Parathyroid adenoma (tissue), 2 donors: ENCODE measurements around the gene ANKRD23.

ENCODE experiments used
- H2AFZ ChIP-seq: fragments of 300-600 bp; sonication (generic); one replicate; pipeline ENCODE4 v1.7.0; 2017; ENCODE audit warnings: antibody characterized with exemption, mild to moderate bottlenecking
- H3K27ac ChIP-seq: fragments of 300-600 bp; sonication (generic); one replicate; pipeline ENCODE4 v1.7.0; 2017
- H3K27me3 ChIP-seq: fragments of 300-600 bp; sonication (generic); one replicate; pipeline ENCODE4 v1.7.0; 2017; ENCODE audit warnings: low read length; ENCODE audit not compliant: control insufficient read depth, insufficient read depth
- H3K36me3 ChIP-seq: fragments of 300-600 bp; sonication (generic); one replicate; pipeline ENCODE4 v1.7.0; 2017; ENCODE audit warnings: low read length; ENCODE audit not compliant: control insufficient read depth, insufficient read depth
- H3K4me1 ChIP-seq: fragments of 300-600 bp; sonication (generic); one replicate; pipeline ENCODE4 v1.7.0; 2017; ENCODE audit warnings: control low read depth
- H3K4me2 ChIP-seq: fragments of 300-600 bp; sonication (generic); one replicate; pipeline ENCODE4 v1.7.0; 2017; ENCODE audit warnings: low read length
- H3K4me3 ChIP-seq: fragments of 300-600 bp; sonication (generic); one replicate; pipeline ENCODE4 v1.7.0; 2017; ENCODE audit warnings: low read depth, low read length
- H3K79me2 ChIP-seq: fragments of 300-600 bp; sonication (generic); one replicate; pipeline ENCODE4 v1.7.0; 2017; ENCODE audit warnings: control low read depth
- H3K9ac ChIP-seq: fragments of 300-600 bp; sonication (generic); one replicate; pipeline ENCODE4 v1.7.0; 2017; ENCODE audit warnings: mild to moderate bottlenecking
- H3K9me3 ChIP-seq: fragments of 300-600 bp; sonication (generic); one replicate; pipeline ENCODE4 v1.7.0; 2017; ENCODE audit warnings: low read length; ENCODE audit not compliant: control insufficient read depth
- CTCF ChIP-seq: fragments of 300-600 bp; sonication (generic); IDR thresholded peaks from one replicate; pipeline ENCODE4 v1.7.0; 2017; ENCODE audit warnings: antibody characterized with exemption, mild to moderate bottlenecking
- donor health status: primary hyperparathyroidism.

The ANKRD23 gene

GRCh38 chr2:96789245-96789617 is 54.6 kb downstream of the ANKRD23 start:
- Histone ChIP-seq H3K4me1 (peaks cover 6% of the 10 kb centered on the region), H3K4me2 (no peak overlapping the region)

GRCh38 chr2:96788442-96789244 is 55.2 kb downstream of the ANKRD23 start:
- no peak overlapping the region for H3K27ac ChIP-seq
- H3K9ac ChIP-seq, result no peak overlapping the region
- peaks cover 6% of the 10 kb centered on the region for H3K4me1 ChIP-seq
- H3K36me3 ChIP-seq, result no peaks in the 10 kb centered on the region
- H3K27me3 ChIP-seq, result no peaks in the 10 kb centered on the region
- H3K79me2 ChIP-seq, result peaks cover 2% of the 10 kb centered on the region
- TF ChIP-seq CTCF, result no peak
- no peak overlapping the region for H3K4me2 ChIP-seq
- no peak overlapping the region for H3K4me3 ChIP-seq
- H3K9me3 ChIP-seq, result no peaks in the 10 kb centered on the region
- H2AFZ ChIP-seq, result peak overlapping the region; percentile 69

More at GRCh38 chr2:96789245-96789617, 54.6 kb downstream of the ANKRD23 start:
- no peak overlapping the region for H3K27ac ChIP-seq
- TF ChIP-seq CTCF, result no peak
- H3K79me2 ChIP-seq, result peaks cover 2% of the 10 kb centered on the region
- no peaks in the 10 kb centered on the region for H3K27me3 ChIP-seq
- H3K9me3 ChIP-seq, result no peaks in the 10 kb centered on the region
- no peaks in the 10 kb centered on the region for H3K36me3 ChIP-seq
- no peak overlapping the region for H2AFZ ChIP-seq
- no peak overlapping the region for H3K4me3 ChIP-seq
- H3K9ac ChIP-seq, result no peak overlapping the region
